HEK293 (cell line): ENCODE measurements around the gene COL6A1.

Experiments
- KLF16 ChIP-seq: fragments of 450-650 bp; formaldehyde crosslinking; IDR thresholded peaks from 2 replicates; pipeline ENCODE4 v1.5.1; 2017; ENCODE audit warnings: missing biosample characterization, missing genetic modification characterization
- ZBTB21 ChIP-seq: fragments of 450-650 bp; formaldehyde crosslinking; IDR thresholded peaks from 2 replicates; pipeline ENCODE4 v1.5.1; 2017; ENCODE audit warnings: missing biosample characterization, missing genetic modification characterization
- ZFP3 ChIP-seq: fragments of 450-650 bp; formaldehyde crosslinking; IDR thresholded peaks from 2 replicates; pipeline ENCODE4 v1.5.1; 2016; ENCODE audit warnings: low read depth, missing biosample characterization, missing genetic modification characterization
- ZNF140 ChIP-seq: fragments of 450-650 bp; formaldehyde crosslinking; IDR thresholded peaks from 2 replicates; pipeline ENCODE4 v1.5.1; 2016; ENCODE audit warnings: missing biosample characterization, missing genetic modification characterization
- ZNF184 ChIP-seq: fragments of 450-650 bp; IDR thresholded peaks from 2 replicates; pipeline ENCODE4 v1.5.1; 2018; ENCODE audit warnings: missing biosample characterization, mild to moderate bottlenecking, missing genetic modification characterization
- ZNF248 ChIP-seq: fragments of 450-650 bp; formaldehyde crosslinking; IDR thresholded peaks from 2 replicates; pipeline ENCODE4 v1.5.1; 2017; ENCODE audit warnings: missing biosample characterization, missing genetic modification characterization
- ZNF274 ChIP-seq, 2 experiments: fragments of 200-500 bp in 1 of 2; fragments of 450-650 bp in 1 of 2; sonication (Bioruptor generic) in 1 of 2; formaldehyde crosslinking in 1 of 2; IDR thresholded peaks; 2 replicates each; pipeline versions ENCODE4 v1.5.1 to v1.6.1; 2014 to 2016; ENCODE audit warnings: borderline replicate concordance in 1 of 2, inconsistent platforms in 1 of 2, low read length in 1 of 2, missing biosample characterization in 1 of 2, missing genetic modification characterization in 1 of 2
- ZNF416 ChIP-seq: fragments of 450-650 bp; formaldehyde crosslinking; IDR thresholded peaks from 2 replicates; pipeline ENCODE4 v1.5.1; 2016; ENCODE audit warnings: missing biosample characterization, missing genetic modification characterization
- ZSCAN30 ChIP-seq: fragments of 450-650 bp; IDR thresholded peaks from 2 replicates; pipeline ENCODE4 v1.5.1; 2018; ENCODE audit warnings: missing biosample characterization, mild to moderate bottlenecking, missing genetic modification characterization, moderate library complexity
- TF ChIP-seq, protein P1 (sequence below): fragments of 450-650 bp; formaldehyde crosslinking; IDR thresholded peaks from 2 replicates; pipeline ENCODE4 v1.5.1; 2016; ENCODE audit warnings: missing biosample characterization, missing genetic modification characterization

DNA sequence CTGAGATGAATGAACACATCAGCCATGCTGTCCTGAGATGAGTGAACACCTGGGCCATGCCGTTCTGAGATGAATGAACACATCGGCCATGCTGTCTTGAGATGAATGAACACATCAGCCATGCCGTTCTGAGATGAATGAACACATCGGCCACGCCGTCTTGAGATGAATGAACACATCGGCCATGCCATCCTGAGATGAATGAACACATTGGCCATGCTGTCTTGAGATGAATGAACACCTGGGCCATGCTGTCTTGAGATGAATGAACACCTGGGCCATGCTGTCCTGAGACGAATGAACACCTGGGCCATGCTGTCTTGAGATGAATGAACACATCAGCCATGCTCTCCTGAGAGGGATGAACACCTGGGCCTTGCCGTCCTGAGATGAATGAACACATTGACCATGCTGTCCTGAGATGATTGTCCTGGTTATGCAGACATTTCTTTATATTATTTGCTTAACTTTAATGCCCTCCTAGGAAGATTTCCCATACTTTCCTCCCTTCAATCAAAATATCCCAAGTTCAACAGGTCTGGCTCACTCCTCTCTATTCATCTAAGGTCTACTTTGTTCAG, 48.6 kb upstream of the COL6A1 start:
- no peak for TF ChIP-seq KLF16 (tag by site-specific recombination)
- TF ChIP-seq ZFP3 (tag by site-specific recombination), result no peak
- no peak for TF ChIP-seq ZNF416 (tag by site-specific recombination)
- no peak for TF ChIP-seq ZBTB21 (tag by site-specific recombination)
- no peak for TF ChIP-seq ZNF274 (IDR thresholded peaks at IDR 0.05; ENCODE audit: low read length)
- TF ChIP-seq ZNF274 (tag by site-specific recombination; IDR thresholded peaks at IDR 0.05; ENCODE audit: borderline replicate concordance), result no peak
- TF ChIP-seq ZNF140 (tag by site-specific recombination), result no peak
- no peak for TF ChIP-seq ZSCAN30 (tag by site-specific recombination)
- TF ChIP-seq, protein P1, sequence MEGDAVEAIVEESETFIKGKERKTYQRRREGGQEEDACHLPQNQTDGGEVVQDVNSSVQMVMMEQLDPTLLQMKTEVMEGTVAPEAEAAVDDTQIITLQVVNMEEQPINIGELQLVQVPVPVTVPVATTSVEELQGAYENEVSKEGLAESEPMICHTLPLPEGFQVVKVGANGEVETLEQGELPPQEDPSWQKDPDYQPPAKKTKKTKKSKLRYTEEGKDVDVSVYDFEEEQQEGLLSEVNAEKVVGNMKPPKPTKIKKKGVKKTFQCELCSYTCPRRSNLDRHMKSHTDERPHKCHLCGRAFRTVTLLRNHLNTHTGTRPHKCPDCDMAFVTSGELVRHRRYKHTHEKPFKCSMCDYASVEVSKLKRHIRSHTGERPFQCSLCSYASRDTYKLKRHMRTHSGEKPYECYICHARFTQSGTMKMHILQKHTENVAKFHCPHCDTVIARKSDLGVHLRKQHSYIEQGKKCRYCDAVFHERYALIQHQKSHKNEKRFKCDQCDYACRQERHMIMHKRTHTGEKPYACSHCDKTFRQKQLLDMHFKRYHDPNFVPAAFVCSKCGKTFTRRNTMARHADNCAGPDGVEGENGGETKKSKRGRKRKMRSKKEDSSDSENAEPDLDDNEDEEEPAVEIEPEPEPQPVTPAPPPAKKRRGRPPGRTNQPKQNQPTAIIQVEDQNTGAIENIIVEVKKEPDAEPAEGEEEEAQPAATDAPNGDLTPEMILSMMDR, result no peak
- TF ChIP-seq ZNF248 (tag by site-specific recombination), result no peak
- TF ChIP-seq ZNF184 (tag by site-specific recombination), result no peak
